GM18498 (cell line): Measurements from ENCODE around the gene ANTXRL.
"Not testable (repeated sequence)": the region's sequence is repeated elsewhere in the genome, so short reads cannot be mapped to it uniquely, and the experiment has no call there.

Experiments
- ATAC-seq: cut with Tn5 transposase; IDR thresholded peaks from one replicate; pipeline ENCODE4 v1.9.1; 2021; ENCODE audit warnings: mild to moderate bottlenecking, moderate library complexity; ENCODE audit not compliant: unreplicated experiment

Gene ANTXRL

DNA sequence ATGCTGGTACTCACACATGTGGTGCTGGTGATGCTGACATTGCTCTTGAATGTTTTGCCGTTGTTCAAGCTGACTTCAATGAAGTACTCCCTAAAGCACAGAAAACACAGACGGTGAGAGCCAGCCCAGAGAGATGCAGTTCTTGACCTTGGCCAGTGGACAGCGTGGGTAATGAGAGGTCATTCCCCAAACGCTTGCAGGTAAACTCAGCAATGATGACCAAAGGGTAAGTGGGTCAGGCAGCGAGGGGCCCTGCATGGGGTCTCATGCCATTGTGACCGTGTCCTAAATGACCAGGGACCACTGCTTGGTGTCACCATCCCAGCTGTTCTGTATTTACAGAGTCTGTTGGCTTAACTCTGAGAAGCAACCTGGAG is 32.8 kb upstream of the ANTXRL start:
- no peak for ATAC-seq

DNA sequence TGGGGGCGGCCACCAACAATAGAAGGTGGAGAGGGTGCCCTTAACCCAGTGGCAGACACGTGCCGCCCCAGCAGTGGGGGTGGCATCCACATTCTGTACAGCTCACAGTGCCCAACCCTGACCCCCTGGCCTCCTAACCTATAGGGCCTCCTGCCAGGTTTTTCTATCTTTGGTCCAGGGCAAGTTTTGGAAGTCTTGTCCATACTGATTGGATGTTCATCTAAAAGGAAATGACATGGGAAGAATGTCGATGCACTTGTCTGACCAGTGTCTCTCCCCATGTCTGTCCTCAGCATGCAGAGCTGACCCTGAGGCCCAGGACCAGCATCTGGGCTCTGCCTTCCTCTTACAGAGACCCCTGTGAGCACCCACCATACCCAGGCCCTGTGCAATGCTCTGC is 32.3 kb upstream of the ANTXRL start:
- no peak for ATAC-seq

DNA sequence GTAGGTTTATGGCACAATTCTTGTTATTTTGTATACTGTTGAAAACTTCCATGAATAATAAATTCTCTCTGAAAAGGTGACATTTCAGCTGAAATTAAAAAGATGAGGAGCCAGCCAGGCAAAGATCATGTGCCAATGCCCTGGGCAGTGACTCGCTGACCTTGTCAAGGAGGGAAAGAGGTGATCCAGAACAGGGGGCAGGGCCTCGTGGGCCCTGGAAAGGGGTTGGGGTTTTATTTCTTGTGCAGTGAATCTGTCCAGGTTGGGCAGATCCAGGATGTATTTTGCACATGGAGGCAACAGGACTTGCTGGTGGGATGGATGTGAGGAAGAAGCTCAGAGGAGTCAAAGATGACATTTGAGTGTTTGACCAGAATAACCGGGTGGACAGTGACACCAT is 31.6 kb upstream of the ANTXRL start:
- not testable (repeated sequence) for ATAC-seq

DNA sequence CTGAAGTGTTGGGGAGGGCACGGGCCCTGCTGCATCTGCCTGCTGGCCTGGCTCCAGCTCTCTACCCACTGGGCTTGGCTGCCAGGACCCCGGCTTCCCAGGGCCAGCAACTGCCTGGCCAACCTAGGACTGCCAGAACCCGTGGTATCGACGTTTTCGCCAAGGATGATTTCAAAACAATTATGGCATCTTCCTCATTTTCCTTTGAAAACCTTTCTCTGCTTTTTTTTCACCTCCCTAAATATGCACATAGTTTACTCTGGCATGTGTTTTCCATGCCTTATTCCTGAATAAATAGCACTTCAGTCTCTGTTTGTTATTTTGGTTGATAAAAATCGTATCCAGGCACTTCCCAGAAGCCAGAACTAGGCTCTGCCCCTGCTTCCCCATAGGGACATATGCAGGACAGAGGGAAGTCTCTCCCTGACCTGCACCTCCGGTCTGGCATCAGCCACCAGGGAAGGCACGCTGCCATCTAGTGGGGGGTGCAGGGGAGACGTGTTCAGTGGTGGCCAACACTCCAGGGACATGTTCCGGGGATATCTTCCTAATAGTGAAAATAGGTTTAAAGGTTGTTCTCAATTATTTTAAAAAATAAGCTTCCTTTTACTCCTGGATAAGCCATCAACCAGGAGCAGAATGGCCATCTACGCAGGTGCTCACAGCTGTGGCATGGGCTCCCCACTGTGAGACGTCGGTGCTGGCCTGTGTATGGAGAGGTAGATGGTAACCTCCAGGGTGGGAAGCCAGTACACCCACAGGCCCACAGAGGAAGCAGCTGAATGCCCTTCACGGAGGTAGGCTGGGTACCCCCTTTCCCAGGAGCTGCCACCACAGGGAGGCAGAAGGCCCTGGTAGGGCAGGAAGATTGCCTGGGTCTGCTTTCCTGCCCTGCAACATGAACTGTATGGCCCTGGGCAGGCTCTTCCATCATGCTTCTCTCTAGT is 30.7 kb upstream of the ANTXRL start:
- ATAC-seq: peak; percentile 45

DNA sequence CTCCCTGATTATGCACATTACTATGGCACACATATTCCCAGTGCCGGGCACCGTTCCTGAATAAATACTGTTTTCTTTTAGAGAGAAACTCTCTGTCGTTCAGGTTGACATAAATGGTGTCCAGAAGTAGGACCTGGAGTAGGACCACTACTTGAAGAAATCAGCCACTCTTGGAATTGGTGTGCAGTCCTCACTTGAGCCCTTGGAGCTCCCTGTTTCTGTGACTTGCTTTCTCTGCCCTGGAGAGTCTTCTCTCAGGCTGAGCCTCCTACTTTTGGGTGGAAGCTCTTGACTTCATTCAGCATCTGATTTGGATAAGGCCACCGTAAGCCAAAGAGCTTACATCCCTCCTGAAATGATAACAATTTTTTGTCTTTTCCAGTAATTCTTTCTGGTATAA is 29.7 kb upstream of the ANTXRL start:
- ATAC-seq: no peak

DNA sequence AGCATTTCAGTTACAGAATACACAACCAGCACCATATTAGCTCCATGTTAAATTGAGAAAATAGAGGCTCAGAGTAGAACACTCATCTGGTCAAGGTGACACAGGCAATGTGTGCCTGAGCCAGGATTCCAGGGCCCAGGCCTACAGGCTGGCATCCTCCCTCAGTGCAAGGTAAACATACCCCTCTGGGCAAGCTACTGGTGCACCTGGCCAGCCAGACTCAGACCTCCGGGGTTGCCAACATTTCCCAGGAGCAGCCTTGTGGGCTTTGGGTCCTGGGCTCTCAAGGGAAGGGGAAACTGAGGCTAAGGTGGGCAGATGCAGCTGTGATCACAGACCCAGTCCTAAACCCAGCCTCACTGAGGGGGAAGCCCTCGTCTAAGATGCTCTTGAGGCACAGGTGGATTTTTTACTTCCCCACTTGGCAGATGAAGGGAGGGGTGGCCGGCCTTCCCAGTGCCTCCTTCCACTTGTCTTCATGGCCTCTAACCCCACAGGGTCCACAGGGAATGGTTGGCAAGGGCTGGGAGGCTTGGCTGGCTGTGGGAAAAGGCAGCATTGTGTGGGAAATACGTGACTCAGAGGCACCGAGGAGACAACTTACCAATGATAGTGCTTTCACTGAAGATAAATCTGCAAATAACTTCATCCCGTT is 23.8 kb upstream of the ANTXRL start:
- ATAC-seq: not testable (repeated sequence)

DNA sequence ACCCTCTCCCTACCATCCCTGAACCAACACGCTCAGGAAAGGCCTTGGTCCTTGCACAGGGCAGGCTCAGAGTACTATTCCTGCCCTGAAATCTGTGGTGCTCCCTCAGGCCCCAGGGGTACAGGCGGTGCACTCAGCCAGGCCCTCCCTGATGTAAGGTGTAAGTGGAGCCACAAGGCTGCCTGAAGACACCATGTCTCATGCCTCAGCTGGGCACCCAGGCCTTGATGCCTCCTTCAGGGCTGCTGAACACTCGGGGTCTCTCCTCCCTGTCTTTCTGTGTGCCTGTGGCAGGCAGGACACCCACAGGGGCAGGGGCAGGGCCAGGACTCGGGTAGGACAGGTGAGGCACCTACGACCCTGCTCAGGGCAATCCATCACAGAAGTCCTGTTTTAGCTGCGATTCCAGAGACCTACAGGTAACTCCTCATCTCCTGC is 22.9 kb upstream of the ANTXRL start:
- no peak for ATAC-seq

DNA sequence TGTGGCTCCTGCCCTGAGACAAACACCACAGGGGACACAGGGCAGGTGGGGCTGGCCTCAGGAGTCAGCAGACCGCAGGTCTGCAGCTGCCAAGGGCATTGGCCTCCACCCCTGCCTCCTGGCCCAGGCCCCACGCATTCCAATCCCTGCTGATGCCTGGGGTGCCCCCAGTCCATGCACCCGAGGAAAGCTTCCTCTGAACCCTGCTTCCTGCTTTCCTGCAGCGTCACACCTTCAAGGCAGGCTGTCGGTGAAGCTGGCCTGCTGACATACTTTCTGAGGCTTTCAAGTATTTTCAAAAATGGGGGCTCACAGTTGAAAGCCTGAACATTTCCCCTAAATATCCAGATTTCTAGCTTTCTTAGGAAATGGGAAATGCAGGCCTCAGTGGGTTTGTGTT is 22.5 kb upstream of the ANTXRL start:
- no peak for ATAC-seq

DNA sequence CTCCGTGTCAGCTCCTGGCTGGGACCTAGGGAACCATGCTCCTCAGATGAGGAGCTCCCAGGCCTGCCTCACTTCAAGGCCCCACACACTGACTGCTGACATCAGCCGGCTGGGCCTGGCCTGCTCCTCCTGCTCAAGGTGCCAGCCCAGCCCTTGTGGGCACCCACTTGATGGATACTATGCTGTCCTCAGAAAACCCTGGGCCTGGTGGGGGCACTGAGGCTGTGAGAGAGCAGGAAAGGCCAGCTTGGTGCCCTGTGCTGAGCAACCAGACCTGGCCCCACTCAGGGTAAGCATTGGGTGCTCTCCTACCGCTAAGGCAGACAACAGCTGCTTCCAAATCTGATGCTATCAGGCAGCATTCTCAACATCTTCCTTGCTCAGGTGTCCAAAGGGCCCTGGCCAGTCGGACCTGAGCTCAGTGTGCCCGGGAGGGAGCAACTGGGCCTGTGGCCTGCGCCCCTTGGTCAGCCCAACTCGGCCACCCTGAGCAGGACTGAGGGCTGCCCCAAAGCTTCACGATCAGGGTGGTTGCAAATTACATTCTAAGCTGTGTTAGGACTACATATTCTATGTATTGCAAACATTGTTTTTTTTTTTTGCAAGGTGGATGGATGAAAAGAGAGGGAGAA is 21.9 kb upstream of the ANTXRL start:
- ATAC-seq: no peak

DNA sequence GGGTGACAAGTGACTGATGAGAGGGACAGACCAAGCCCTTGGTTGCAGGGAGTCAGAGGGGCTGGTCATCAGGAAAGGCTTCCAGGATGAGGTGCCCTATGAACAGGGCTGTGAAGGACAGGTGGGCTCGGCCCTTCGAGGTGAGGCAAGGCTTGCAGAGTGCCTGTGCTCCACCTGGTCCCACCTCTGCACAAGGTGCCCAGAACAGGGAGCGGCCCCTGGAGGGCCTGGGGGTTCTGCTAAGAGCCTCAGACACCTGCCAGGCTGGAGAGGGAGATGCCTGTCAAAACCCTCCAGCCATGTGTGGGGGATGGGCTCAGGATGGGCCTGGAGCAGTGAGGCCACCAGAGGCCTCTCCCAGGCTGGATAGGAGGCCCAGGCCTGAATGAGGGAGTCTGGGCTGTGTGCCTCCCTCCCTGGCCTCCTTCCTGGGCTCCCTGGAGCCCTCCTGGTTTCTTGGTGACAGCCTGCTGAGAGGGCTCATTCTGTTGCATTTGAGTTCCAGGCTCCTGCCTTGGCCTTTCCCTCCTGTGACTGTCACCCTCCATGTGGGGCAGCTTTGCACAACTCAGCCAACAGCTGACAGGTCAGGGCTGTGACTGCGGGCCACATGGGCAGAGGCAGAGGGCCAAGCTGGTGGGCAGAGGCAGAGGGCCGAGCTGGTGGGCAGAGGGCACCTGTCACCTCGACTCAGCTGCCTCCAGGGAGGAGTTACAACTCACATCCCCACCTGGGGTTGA is 21.1 kb upstream of the ANTXRL start:
- not testable (repeated sequence) for ATAC-seq

DNA sequence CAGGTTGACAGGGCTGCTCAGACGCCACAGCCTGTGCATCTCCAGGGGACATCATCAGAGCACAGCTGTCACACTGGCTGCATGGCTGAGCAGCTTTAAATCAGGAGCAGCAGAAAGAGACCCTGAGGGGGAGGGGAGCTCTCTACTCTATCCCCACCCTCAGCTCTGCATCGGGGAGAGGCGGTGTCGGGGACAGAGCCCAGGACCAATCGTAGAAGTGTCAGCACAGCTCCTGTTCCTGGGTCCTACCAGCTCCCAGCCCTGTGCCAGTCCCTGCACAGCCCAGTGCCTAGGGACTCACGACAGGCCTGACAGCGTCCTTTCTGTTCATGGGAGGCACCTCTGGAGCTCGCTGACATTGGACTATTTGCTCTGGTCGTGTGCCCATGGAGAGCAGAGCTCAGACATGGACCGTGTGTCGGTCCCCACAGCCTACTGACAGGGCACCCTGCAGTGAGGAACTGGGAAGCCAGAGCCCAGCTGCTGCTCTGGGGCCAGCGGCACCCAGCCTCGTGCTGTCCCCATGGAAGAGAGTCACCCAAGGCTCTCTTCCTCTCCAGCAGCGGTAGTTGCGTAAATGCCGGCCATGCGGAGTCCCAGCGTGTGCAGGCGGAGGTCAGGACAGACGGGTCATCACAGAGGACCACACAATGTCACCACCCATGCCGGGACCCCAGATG is 20.4 kb upstream of the ANTXRL start:
- ATAC-seq: no peak

DNA sequence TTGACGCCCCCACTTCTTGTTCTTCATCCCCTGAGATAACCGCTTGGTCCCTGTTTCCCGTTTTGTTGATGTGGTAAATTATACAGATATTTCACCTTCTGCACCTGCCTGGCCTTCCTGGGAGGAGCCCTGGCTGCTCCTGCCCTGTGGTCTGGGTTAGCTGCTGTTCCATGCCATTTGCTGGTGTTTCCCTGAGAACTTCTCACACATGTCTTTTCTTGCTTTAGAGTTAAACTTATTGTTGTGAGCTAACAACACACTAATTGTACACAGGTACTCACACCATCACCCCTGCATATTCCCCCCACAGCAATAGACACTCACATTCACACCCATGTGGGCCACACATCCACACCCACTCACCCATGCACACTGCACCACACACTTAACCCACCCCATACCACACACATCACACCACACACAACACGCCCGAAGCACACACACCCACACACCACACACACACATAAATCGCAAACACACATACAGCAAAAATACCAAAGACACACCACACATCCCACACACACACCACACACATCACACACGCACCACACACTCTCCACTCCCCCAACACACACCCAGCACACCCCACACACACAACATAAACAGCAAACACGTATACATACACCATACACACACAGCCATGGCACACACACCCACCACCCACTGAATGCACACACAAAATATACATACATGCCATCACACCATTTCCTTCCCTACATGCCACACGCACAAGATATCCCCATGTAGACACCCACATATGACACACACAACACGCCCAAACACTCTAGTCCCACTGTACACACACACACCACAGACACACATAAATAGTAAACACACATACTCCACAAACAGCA is 19.4 kb upstream of the ANTXRL start:
- ATAC-seq: no peak

DNA sequence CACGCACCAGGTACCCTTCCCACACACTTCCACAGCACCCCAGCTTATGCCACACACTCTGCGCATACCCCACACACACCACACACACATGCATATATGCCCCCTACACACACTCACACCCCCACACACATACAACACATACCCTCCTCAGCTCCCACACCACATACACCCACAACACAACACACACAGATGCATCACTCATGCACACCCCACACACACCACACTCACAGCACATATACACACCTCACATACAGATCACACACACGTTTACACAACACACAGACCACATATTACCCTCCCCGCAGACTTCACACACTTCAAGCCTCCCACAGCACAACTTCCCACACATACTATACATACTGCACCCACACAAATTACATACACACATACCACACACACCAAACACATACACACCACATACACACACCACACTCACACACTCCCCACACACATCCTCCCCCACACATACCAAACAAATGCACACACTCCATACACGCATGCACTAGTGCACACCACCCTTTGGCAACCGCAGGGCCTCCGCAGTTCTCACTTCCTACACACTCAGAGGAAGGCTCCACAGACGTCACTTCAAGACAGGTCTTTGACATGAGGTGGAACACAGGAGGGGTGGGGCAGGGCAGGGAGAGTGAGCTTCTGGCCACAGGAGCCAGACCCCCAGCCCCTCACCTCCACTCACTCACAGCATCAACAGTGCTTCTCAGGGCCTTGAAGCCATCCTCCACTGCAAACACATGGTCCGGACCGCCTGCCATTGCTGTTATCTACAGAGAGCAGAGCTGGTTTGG is 18.5 kb upstream of the ANTXRL start:
- peak; percentile 85 for ATAC-seq

DNA sequence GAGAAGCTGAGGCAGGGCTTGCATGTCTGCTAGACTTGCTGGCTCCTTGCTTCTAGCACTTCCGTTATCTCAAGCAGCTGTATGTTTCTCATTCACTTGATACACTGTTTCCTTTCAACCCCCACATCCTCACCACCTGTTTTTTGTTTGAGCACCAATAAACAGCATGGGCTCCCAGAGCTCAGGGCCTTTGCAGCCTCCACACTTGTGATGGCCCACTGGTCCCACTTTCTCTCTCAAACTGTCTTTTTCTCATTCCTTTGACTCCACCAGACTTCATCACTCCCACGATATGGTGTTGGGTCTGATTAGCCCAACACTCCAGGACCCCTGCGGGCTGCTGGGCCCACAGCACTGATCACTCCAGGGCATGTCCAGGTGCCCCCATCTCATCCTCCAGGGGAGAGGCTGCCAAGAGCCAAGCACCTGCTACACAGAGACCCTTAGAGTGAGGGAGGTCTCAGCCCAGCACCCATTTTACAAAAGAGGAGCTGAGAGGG is 17.2 kb upstream of the ANTXRL start:
- not testable (repeated sequence) for ATAC-seq

DNA sequence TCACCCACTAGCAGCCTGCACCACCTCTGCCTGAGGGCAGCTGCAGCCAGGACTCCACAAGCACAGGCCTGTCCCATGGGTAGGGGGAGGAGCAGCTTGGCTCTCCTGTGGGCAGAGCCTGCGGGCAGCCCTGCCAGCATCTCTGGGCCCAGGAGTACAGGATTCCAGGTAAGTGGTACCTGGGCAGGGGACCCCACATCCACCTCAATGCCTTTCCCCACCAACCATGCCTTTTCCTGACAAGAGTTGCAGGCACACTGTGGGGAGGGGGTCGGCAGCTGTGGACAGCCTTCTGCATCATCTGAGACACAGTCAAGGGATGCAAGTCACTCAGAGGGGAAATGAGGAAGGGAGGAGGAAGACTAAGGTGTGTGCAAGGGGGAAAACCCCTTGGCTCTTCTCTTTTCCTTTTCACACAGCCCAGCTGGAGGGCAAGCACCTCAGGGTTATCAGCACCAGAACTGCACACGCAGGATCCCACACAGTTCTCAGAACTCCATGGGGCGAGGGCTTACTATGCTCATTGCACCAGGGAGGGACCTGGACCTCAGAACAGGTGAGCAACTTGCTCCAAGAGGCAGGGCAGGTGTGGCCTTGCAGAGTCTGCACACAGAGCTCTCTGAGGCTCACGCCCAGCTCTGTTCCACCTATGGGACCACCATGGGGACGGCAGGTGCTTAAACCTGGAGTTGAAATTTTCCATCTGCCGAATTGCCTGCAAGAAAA is 16.5 kb upstream of the ANTXRL start:
- ATAC-seq: no peak

DNA sequence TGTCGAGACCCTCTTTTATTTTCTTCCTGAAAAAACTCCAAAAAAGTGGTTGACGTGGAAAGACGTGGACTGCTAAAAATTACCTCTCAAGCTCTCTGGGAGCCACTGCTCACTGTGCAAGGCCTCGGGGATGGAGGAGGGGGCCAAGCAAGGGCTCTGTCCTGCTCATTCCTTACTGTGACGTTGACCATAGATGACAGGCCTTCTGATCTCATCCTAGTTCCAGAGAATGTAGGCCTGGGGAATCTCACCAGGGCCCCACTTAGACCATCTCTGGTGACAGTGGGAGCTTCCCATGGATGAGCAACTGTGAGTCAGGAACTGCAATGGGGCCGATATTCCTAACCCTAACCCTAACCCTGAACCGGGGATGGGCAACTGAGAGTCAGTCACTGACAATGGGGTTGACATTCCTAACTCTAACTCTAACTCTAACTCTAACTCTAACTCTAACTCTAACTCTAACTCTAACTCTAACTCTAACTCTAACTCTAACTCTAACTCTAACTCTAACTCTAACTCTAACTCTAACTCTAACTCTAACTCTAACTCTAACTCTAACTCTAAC is 15.8 kb upstream of the ANTXRL start:
- not testable (repeated sequence) for ATAC-seq

DNA sequence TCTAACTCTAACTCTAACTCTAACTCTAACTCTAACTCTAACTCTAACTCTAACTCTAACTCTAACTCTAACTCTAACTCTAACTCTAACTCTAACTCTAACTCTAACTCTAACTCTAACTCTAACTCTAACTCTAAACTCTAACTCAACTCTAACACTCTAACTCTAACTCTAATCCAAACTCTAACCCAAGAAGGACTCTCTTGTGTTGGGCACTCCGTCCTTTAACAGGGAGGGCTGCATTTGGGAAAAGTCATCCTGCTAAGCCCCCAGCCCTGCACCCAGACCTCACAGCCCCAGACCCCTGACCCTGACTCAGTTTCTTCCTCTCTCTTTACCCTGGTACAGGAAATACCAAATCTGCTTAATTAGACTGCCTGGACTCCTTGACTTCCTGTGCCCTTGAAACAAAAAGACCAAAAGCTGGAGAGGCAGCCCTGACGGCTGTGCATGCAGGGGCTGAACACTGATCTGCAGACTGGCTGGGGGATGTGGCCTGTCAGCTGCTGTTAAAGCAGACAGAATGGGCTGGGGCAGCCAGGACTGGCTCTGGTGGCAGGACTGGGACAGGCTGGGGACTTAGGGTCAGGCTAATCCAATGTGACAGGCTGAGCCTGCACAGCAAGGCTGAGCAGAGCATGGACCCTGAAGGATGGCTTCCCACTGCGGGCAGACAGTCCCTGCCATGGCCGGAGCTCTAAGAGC is 14.8 kb upstream of the ANTXRL start:
- ATAC-seq: not testable (repeated sequence)
